K562 (cell line): ENCODE measurements around the gene AFDN. TPM values are rescaled to one million over a fixed set of nuclear protein-coding genes. Genes with fewer than 3 reads are reported as not detected.

Experiments
- BRCA1 ChIP-seq, 2 experiments: fragments of 450-650 bp in 1 of 2; sonication (generic) in 1 of 2; formaldehyde crosslinking in 1 of 2; IDR thresholded peaks; 2 replicates each; pipeline versions ENCODE4 v1.5.0 to v1.6.1; 2017 to 2020; ENCODE audit warnings: mild to moderate bottlenecking in 1 of 2, missing genetic modification reagents in 1 of 2
- PRDM10 ChIP-seq: fragments of 450-650 bp; IDR thresholded peaks from 2 replicates; pipeline ENCODE4 v1.6.1; 2018; ENCODE audit not compliant: partially characterized antibody
- SNRNP70 ChIP-seq: fragments of 200-400 bp; formaldehyde crosslinking; optimal IDR thresholded peaks from 2 replicates; pipeline ENCODE3; 2017; ENCODE audit warnings: low read depth, low read length
- SRF ChIP-seq, 2 experiments: fragments of 250-450, 450-650 bp in 1 of 2; sonication (Bioruptor Pico) in 1 of 2; sonication (generic) in 1 of 2; formaldehyde crosslinking; IDR thresholded peaks; 2 replicates each; pipeline versions ENCODE4 v1.5.0 to v1.5.1; 2020 to 2022; ENCODE audit warnings: mild to moderate bottlenecking in 1 of 2, missing genetic modification reagents in 1 of 2
- polyA plus RNA-seq, 8 experiments: library from polyadenylated mRNA; depleted of rRNA in 4 of 8; stranded (reverse) in 5 of 8; unstranded in 3 of 8; fragments of >200 nt; fragmentation: Nextera tagmentation in 2 of 8; fragmentation: Illumina TruSeq in 1 of 8; extraction: Ambion mirVana in 2 of 8; extraction: Trizol in 1 of 8; gene quantifications; 2 replicates each; pipeline versions ENCODE4 v1.2.1 to v1.2.3, GENCODE V29; 2011 to 2014; ENCODE audit warnings: inconsistent platforms in 1 of 8, missing spikeins in 1 of 8
- total RNA-seq, 7 experiments: library from RNA; depleted of rRNA in 6 of 7; stranded (reverse); fragments of >200 nt in 6 of 7; fragmentation: Illumina TruSeq in 2 of 7; extraction: Trizol in 2 of 7; gene quantifications; 2 replicates each; pipeline versions ENCODE4 v1.2.1 to v1.2.3, GENCODE V29; 2011 to 2021; ENCODE audit warnings: low replicate concordance in 1 of 7
- TF ChIP-seq, protein P1 (sequence below), 2 experiments: fragments of 450-650 bp; formaldehyde crosslinking in 1 of 2; IDR thresholded peaks; 2 replicates each; pipeline versions ENCODE4 v1.4.0 to v1.6.1; 2014 to 2020; ENCODE audit warnings: mild to moderate bottlenecking in 2 of 2, borderline replicate concordance in 1 of 2, low read depth in 1 of 2

The AFDN gene
- total and polyA plus RNA-seq, 9 of the 15 experiments (the other 6 are each of a cell fraction or from before 2014, with no cell fraction given), result 7.2 to 129 (median 105) TPM

DNA sequence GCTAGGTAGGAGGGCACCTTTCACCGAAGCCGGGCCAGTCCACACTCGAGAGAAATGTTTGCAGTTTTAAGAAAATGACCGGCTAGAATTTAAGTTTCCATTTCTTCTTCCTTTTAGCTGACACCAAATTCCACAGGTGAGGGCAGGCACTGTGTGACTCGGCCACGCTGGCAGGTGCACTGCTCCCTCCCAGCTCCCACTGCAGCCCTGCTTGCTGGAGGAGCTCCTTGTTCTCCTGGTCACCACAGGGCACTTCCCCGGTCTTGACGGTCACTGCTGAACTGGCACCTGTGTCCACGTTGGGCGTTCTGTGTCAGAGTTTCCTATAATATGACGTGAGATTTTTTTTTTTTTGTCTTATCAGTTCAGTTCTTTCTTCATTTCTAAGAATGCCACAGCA lies 167.1 kb downstream of the AFDN start (continued):
- TF ChIP-seq PRDM10 (no peak), SNRNP70 (no peak), BRCA1 (IDR thresholded peaks at IDR 0.05) (no peak), BRCA1 (CRISPR knock-in tag; IDR thresholded peaks at IDR 0.05) (no peak), SRF (CRISPR knock-in tag; IDR thresholded peaks at IDR 0.05) (no peak)
- TF ChIP-seq, protein P1, sequence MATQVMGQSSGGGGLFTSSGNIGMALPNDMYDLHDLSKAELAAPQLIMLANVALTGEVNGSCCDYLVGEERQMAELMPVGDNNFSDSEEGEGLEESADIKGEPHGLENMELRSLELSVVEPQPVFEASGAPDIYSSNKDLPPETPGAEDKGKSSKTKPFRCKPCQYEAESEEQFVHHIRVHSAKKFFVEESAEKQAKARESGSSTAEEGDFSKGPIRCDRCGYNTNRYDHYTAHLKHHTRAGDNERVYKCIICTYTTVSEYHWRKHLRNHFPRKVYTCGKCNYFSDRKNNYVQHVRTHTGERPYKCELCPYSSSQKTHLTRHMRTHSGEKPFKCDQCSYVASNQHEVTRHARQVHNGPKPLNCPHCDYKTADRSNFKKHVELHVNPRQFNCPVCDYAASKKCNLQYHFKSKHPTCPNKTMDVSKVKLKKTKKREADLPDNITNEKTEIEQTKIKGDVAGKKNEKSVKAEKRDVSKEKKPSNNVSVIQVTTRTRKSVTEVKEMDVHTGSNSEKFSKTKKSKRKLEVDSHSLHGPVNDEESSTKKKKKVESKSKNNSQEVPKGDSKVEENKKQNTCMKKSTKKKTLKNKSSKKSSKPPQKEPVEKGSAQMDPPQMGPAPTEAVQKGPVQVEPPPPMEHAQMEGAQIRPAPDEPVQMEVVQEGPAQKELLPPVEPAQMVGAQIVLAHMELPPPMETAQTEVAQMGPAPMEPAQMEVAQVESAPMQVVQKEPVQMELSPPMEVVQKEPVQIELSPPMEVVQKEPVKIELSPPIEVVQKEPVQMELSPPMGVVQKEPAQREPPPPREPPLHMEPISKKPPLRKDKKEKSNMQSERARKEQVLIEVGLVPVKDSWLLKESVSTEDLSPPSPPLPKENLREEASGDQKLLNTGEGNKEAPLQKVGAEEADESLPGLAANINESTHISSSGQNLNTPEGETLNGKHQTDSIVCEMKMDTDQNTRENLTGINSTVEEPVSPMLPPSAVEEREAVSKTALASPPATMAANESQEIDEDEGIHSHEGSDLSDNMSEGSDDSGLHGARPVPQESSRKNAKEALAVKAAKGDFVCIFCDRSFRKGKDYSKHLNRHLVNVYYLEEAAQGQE (IDR thresholded peaks at IDR 0.05; ENCODE audit: borderline replicate concordance), result no peak
- TF ChIP-seq, protein P1 (CRISPR knock-in tag; IDR thresholded peaks at IDR 0.05; ENCODE audit: low read depth), result no peak
- TF ChIP-seq, all 486 proteins: peak for 0
